Measurements from ENCODE around the gene TEAD1. TPM values are rescaled to one million over a fixed set of nuclear protein-coding genes. Genes with fewer than 3 reads are reported as not detected.

Gene TEAD1
- polyA plus RNA-seq, 1 experiment: 113 TPM

- H3K9me3 ChIP-seq (ENCODE audit: control insufficient read depth, insufficient read depth, low read length): no peaks in the 10 kb centered on the region
- H3K4me3 ChIP-seq (ENCODE audit: low read depth, low read length): no peak overlapping the region
- DNase-seq (ENCODE audit: low read depth, low spot score): no peak
- CTCF ChIA-PET: no interaction called here
- TF ChIP-seq, protein P1, sequence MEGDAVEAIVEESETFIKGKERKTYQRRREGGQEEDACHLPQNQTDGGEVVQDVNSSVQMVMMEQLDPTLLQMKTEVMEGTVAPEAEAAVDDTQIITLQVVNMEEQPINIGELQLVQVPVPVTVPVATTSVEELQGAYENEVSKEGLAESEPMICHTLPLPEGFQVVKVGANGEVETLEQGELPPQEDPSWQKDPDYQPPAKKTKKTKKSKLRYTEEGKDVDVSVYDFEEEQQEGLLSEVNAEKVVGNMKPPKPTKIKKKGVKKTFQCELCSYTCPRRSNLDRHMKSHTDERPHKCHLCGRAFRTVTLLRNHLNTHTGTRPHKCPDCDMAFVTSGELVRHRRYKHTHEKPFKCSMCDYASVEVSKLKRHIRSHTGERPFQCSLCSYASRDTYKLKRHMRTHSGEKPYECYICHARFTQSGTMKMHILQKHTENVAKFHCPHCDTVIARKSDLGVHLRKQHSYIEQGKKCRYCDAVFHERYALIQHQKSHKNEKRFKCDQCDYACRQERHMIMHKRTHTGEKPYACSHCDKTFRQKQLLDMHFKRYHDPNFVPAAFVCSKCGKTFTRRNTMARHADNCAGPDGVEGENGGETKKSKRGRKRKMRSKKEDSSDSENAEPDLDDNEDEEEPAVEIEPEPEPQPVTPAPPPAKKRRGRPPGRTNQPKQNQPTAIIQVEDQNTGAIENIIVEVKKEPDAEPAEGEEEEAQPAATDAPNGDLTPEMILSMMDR (IDR thresholded peaks at IDR 0.05; ENCODE audit: low read depth, low read length): no peak
- no peaks in the 10 kb centered on the region for H3K27me3 ChIP-seq (ENCODE audit: control insufficient read depth, insufficient read depth, low read length)
- no peak overlapping the region for H3K27ac ChIP-seq (ENCODE audit: low read depth, low read length)
- POLR2A ChIA-PET: no interaction called here
Observed at GRCh38 chr11:12790861-12791616, 116.8 kb downstream of the TEAD1 start.

DNA sequence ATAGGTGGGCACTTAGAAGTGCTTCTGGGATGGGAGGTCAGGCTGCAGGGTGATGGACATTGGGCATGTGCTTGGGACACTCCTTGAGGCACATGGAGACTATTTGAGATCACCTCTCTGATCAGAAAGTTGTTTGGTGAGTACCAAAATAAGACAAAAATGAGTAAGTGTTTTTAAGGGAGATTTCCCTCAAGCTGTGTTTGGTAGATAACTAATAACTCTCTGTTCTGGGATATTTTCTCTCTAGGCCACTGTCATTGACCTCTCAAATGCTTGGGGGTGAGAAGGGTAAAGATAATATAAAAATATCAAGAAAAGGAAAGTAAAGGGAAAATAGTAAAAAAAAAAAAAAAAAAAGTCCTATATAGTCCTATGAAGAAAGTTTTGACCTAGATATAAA is 117.8 kb downstream of the TEAD1 start:
- H3K9me3 ChIP-seq (ENCODE audit: control insufficient read depth, insufficient read depth, low read length): no peaks in the 10 kb centered on the region
- ChIA-PET POLR2A (no interaction called here), CTCF (no interaction called here)
- TF ChIP-seq, protein P1 (IDR thresholded peaks at IDR 0.05; ENCODE audit: low read depth, low read length): no peak
- no peak overlapping the region for H3K27ac ChIP-seq (ENCODE audit: low read depth, low read length)
- no peak overlapping the region for H3K4me3 ChIP-seq (ENCODE audit: low read depth, low read length)
- no peaks in the 10 kb centered on the region for H3K27me3 ChIP-seq (ENCODE audit: control insufficient read depth, insufficient read depth, low read length)
- DNase-seq (ENCODE audit: low read depth, low spot score): no peak

GRCh38 chr11:12792590-12792989 is 118.4 kb downstream of the TEAD1 start:
- TF ChIP-seq, protein P1 (IDR thresholded peaks at IDR 0.05; ENCODE audit: low read depth, low read length): no peak

DNA sequence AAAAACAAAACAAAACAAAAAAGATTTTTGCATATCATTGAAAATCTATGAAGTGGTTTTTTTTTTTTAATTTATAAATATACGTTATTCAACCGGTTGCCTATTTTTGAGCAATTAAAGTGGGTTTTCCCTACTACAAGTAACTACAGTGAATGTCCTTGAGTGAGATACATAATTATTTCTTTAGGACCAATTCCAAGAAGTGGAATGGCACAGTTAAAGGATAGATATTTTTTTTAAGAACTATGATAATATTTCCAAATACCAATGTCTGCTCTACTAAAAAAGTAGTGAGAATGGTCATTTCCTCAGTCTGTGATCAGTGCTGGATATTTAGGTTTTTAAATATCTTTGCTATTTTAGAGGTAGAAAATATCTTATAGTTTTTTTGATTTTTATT is 118.8 kb downstream of the TEAD1 start:
- no peak overlapping the region for H3K4me3 ChIP-seq (ENCODE audit: low read depth, low read length)
- TF ChIP-seq, protein P1 (IDR thresholded peaks at IDR 0.05; ENCODE audit: low read depth, low read length): no peak
- H3K27ac ChIP-seq (ENCODE audit: low read depth, low read length): no peak overlapping the region
- DNase-seq (ENCODE audit: low read depth, low spot score): no peak
- H3K27me3 ChIP-seq (ENCODE audit: control insufficient read depth, insufficient read depth, low read length): no peaks in the 10 kb centered on the region
- ChIA-PET CTCF (no interaction called here), POLR2A (interaction anchor here (0.7 kb wide), 1 partner anchor 69 kb away, joined by 3 read pairs; no protein-coding TSS in a partner anchor)
- H3K9me3 ChIP-seq (ENCODE audit: control insufficient read depth, insufficient read depth, low read length): no peaks in the 10 kb centered on the region

More at GRCh38 chr11:12792590-12792989, 118.4 kb downstream of the TEAD1 start:
- DNase-seq (ENCODE audit: low read depth, low spot score): no peak
- no peak overlapping the region for H3K27ac ChIP-seq (ENCODE audit: low read depth, low read length)
- H3K9me3 ChIP-seq (ENCODE audit: control insufficient read depth, insufficient read depth, low read length): no peaks in the 10 kb centered on the region
- H3K27me3 ChIP-seq (ENCODE audit: control insufficient read depth, insufficient read depth, low read length): no peaks in the 10 kb centered on the region
- CTCF ChIA-PET: no interaction called here
- POLR2A ChIA-PET: interaction anchor here (0.7 kb wide), 1 partner anchor 68 kb away, joined by 3 read pairs; no protein-coding TSS in a partner anchor
- no peak overlapping the region for H3K4me3 ChIP-seq (ENCODE audit: low read depth, low read length)

GRCh38 chr11:12793506-12793905 is 119.3 kb downstream of the TEAD1 start:
- Histone ChIP-seq H3K27ac (ENCODE audit: low read depth, low read length) (no peak overlapping the region), H3K27me3 (ENCODE audit: control insufficient read depth, insufficient read depth, low read length) (no peaks in the 10 kb centered on the region), H3K4me3 (ENCODE audit: low read depth, low read length) (no peak overlapping the region), H3K9me3 (ENCODE audit: control insufficient read depth, insufficient read depth, low read length) (no peaks in the 10 kb centered on the region)
- DNase-seq (ENCODE audit: low read depth, low spot score): no peak
- CTCF ChIA-PET: no interaction called here
- TF ChIP-seq, protein P1 (IDR thresholded peaks at IDR 0.05; ENCODE audit: low read depth, low read length): no peak
- POLR2A ChIA-PET: no interaction called here

Measured in AG04450 (cell line).